Osteoblast (primary cell): Measurements from ENCODE around the gene RNF168. TPM values are rescaled to one million over a fixed set of nuclear protein-coding genes. Genes with fewer than 3 reads are reported as not detected.
A peak's percentile ranks its signal among the peaks of the same experiment; 100 is the strongest.
"Not testable (repeated sequence)": the region's sequence is repeated elsewhere in the genome, so short reads cannot be mapped to it uniquely, and the experiment has no call there.

Experiments
- DNase-seq: peaks from one replicate; pipeline ENCODE4 v3.0.0; 2011; ENCODE audit warnings: low spot score, mixed read lengths; ENCODE audit not compliant: insufficient read length; ENCODE audit errors: missing footprints
- H2AFZ ChIP-seq: 2 replicates; pipeline ENCODE4 v1.6.0; 2011; ENCODE audit warnings: mild to moderate bottlenecking, low read length
- H3K27ac ChIP-seq: 2 replicates; pipeline ENCODE4 v1.5.1; 2011; ENCODE audit warnings: mild to moderate bottlenecking, low read depth, low read length, moderate library complexity
- H3K27me3 ChIP-seq: 2 replicates; pipeline ENCODE4 v1.6.0; 2012; ENCODE audit warnings: mild to moderate bottlenecking, control low read depth, inconsistent platforms, low read length, moderate library complexity; ENCODE audit not compliant: insufficient read depth
- H3K36me3 ChIP-seq: 2 replicates; pipeline ENCODE4 v1.5.1; 2011; ENCODE audit warnings: mild to moderate bottlenecking, low read length, control low read depth, moderate library complexity; ENCODE audit not compliant: insufficient read depth
- H3K4me1 ChIP-seq: 2 replicates; pipeline ENCODE4 v1.5.1; 2011; ENCODE audit warnings: mild to moderate bottlenecking, low read length, control low read depth, moderate library complexity; ENCODE audit not compliant: insufficient read depth
- H3K4me2 ChIP-seq: 2 replicates; pipeline ENCODE4 v1.6.0; 2011; ENCODE audit warnings: mild to moderate bottlenecking, low read length; ENCODE audit not compliant: insufficient read depth
- H3K4me3 ChIP-seq: fragments of 200-600 bp; sonication (generic); 3 replicates; pipeline ENCODE4 v1.5.1; 2012; ENCODE audit warnings: mild to moderate bottlenecking, low read length, inconsistent platforms; ENCODE audit not compliant: insufficient read depth
- H3K79me2 ChIP-seq: 2 replicates; pipeline ENCODE4 v1.6.0; 2012; ENCODE audit warnings: mild to moderate bottlenecking, low read length, control low read depth, inconsistent platforms; ENCODE audit not compliant: insufficient read depth
- H3K9me3 ChIP-seq: 2 replicates; pipeline ENCODE4 v1.5.1; 2011; ENCODE audit warnings: low read depth, low read length, control low read depth
- H4K20me1 ChIP-seq: 2 replicates; pipeline ENCODE4 v1.6.0; 2012; ENCODE audit warnings: mild to moderate bottlenecking, low read length, control low read depth; ENCODE audit not compliant: insufficient read depth
- total RNA-seq: library from RNA; depleted of rRNA; stranded (reverse); fragments of >200 nt; gene quantifications from 2 replicates; pipeline ENCODE4 v1.2.3, GENCODE V29; 2012
- TF ChIP-seq, protein P1 (sequence below): IDR thresholded peaks from 2 replicates; pipeline ENCODE4 v1.5.1; 2011; ENCODE audit warnings: mild to moderate bottlenecking, low read depth, low read length, moderate library complexity; ENCODE audit errors: extremely low read depth

Gene RNF168
- total RNA-seq, 1 donor: 21.7 TPM

DNA sequence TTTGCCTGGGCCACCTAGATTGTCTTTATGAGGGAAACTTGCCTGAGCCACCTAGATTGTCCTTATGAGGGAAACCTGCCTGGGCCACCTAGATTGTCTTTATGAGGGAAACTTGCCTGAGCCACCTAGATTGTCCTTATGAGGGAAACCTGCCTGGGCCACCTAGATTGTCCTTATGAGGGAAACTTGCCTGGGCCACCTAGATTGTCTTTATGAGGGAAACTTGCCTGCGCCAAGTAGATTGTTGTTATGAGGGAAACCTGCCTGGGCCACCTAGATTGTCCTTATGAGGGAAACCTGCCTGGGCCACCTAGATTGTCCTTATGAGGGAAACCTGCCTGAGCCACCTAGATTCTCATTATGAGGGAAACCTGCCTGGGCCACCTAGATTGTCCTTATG, 7.5 kb upstream of the RNF168 start:
- H3K4me1 ChIP-seq, H3K4me3 ChIP-seq, H3K4me2 ChIP-seq, H3K27me3 ChIP-seq, H3K36me3 ChIP-seq, DNase-seq, H4K20me1 ChIP-seq, H3K27ac ChIP-seq, H3K9me3 ChIP-seq, H3K79me2 ChIP-seq, H2AFZ ChIP-seq: not testable (repeated sequence)

DNA sequence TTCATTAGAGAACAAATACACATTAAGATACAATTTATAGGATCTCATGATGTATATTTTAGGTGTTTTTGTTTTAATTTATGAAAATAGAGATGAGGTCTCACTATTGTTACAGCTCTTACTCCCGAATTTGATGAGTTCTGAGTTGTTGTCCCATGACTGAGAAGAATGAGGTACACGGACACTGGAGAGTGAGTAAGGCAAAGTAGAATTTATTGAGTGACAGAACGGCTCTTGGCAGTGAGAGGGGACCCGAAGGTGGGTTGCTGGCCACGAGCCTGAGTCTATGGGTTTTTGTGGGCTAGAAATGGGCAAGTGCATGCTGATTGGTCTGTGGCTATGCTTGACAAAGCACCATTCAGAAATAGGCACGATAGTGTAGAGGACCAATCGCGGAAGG, 3.1 kb upstream of the RNF168 start:
- Histone ChIP-seq H3K4me2 (no peak overlapping the region), H4K20me1 (peaks cover 3% of the 10 kb centered on the region), H3K27me3 (peaks cover 3% of the 10 kb centered on the region), H3K27ac (no peak overlapping the region), H2AFZ (no peak overlapping the region), H3K4me1 (no peaks in the 10 kb centered on the region), H3K9me3 (no peaks in the 10 kb centered on the region), H3K36me3 (no peaks in the 10 kb centered on the region), H3K4me3 (no peak overlapping the region), H3K79me2 (peaks cover 6% of the 10 kb centered on the region)
- TF ChIP-seq, protein P1, sequence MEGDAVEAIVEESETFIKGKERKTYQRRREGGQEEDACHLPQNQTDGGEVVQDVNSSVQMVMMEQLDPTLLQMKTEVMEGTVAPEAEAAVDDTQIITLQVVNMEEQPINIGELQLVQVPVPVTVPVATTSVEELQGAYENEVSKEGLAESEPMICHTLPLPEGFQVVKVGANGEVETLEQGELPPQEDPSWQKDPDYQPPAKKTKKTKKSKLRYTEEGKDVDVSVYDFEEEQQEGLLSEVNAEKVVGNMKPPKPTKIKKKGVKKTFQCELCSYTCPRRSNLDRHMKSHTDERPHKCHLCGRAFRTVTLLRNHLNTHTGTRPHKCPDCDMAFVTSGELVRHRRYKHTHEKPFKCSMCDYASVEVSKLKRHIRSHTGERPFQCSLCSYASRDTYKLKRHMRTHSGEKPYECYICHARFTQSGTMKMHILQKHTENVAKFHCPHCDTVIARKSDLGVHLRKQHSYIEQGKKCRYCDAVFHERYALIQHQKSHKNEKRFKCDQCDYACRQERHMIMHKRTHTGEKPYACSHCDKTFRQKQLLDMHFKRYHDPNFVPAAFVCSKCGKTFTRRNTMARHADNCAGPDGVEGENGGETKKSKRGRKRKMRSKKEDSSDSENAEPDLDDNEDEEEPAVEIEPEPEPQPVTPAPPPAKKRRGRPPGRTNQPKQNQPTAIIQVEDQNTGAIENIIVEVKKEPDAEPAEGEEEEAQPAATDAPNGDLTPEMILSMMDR: no peak
- DNase-seq: no peak

DNA sequence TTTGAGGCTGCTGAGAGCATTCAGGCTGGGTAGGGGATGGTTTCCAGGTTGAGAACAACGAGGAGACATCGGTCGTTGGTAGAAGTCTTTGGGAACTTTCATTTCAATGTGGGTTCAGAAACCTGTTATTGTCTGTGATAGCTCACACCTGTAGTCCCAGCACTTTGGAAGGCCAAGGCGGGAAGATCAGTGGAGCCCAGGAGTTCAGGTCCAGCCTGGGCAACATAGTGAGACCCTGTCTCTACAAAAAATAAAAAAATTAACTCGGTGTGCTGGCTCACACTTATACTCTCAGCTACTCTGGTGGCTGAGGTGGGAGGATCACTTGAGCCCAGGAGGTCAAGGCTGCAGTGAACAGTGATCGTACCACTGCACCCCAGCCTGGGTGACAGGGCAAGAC, 988 bp upstream of the RNF168 start:
- Histone ChIP-seq H4K20me1 (peaks cover 11% of the 10 kb centered on the region), H3K36me3 (no peaks in the 10 kb centered on the region), H3K79me2 (peaks cover 25% of the 10 kb centered on the region), H3K4me1 (peaks cover 9% of the 10 kb centered on the region), H3K4me2 (no peak overlapping the region), H3K27ac (no peak overlapping the region), H2AFZ (no peak overlapping the region), H3K9me3 (no peaks in the 10 kb centered on the region), H3K4me3 (no peak overlapping the region), H3K27me3 (no peaks in the 10 kb centered on the region)
- no peak for DNase-seq
- TF ChIP-seq, protein P1: no peak

DNA sequence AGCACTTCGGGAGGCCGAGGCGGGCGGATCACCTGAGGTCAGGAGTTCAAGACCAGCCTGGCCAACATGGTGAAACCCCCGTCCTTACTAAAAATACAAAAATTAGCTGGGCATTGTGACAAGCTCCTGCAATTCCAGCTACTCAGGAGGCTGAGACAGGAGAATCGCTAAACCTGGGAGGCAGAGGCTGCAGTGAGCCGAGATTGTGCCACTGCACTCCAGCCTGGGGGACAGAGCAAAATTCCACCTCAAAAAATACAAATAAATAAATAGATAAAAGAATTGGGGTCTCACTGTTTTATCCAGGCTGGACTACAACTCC, 470 bp upstream of the RNF168 start:
- H3K27ac ChIP-seq: peak overlapping the region; percentile 69
- H3K4me2 ChIP-seq: peak overlapping the region; percentile 90

DNA sequence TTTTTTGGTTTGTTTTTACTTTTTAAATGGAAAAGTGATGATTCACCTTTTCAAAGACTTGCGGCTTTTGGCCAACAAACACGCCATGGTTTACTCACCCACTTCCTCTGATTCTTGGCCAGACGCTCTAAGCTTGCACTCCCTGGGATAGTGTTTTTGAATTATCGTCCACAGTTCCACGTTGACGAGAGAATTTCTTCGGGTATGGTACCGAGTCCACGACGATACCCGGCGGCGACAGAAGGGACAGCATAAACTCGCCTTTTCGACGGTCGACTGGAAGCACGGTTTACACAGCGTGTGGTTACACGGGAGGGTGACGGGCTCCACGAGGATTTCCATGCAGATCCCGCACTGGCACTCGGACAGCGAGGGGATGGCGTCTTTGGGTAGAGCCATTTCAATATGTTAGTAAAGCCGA, 783 bp downstream of the RNF168 start:
- Histone ChIP-seq H3K9me3 (no peaks in the 10 kb centered on the region), H2AFZ (peak overlapping the region; percentile 90), H3K36me3 (no peaks in the 10 kb centered on the region), H4K20me1 (peaks cover 12% of the 10 kb centered on the region), H3K4me1 (peaks cover 13% of the 10 kb centered on the region), H3K4me2 (peak overlapping the region; percentile 90), H3K4me3 (peak overlapping the region; percentile 80), H3K27me3 (no peaks in the 10 kb centered on the region), H3K79me2 (peaks cover 43% of the 10 kb centered on the region), H3K27ac (peak overlapping the region; percentile 83)
- TF ChIP-seq, protein P1: no peak
- DNase-seq: peak; percentile 93

More for the DNA sequence above, 470 bp upstream of the RNF168 start:
- DNase-seq, H3K36me3 ChIP-seq, H3K9me3 ChIP-seq, H3K27me3 ChIP-seq: not testable (repeated sequence)
- peak overlapping the region; percentile 80 for H3K4me3 ChIP-seq
- H4K20me1 ChIP-seq: peaks cover 12% of the 10 kb centered on the region
- peak overlapping the region; percentile 81 for H2AFZ ChIP-seq
- peaks cover 13% of the 10 kb centered on the region for H3K4me1 ChIP-seq
- peaks cover 31% of the 10 kb centered on the region for H3K79me2 ChIP-seq
